H1 (cell line): ENCODE data around the gene MTERF2. TPM values are rescaled to one million over a fixed set of nuclear protein-coding genes. Genes with fewer than 3 reads are reported as not detected.
"Not testable (repeated sequence)": the region's sequence is repeated elsewhere in the genome, so short reads cannot be mapped to it uniquely, and the experiment has no call there.

Experiments used
- CTCF ChIA-PET: fragments of 300-600 bp; sonication (Branson Sonifier 250); formaldehyde crosslinking; loops from one replicate; lab custom pipeline; 2021; ENCODE audit not compliant: partially characterized antibody; lab: Charles Lee
- POLR2A ChIA-PET: fragments of 300-600 bp; sonication (Branson Sonifier 250); formaldehyde crosslinking; loops from one replicate; lab custom pipeline; 2021; ENCODE audit warnings: inconsistent platforms; ENCODE audit not compliant: partially characterized antibody; lab: Charles Lee
- DNase-seq, 2 experiments: peaks; one replicate each; pipeline versions ENCODE4 v3.0.0 to v3.0.0-alpha.2; 2010 to 2022; ENCODE audit warnings: low spot score in 2 of 2, low read depth in 1 of 2, mixed read lengths in 1 of 2
- FAIRE-seq: peaks from 2 replicates; lab custom pipeline; 2011; peaks lifted over from hg19 to GRCh38; lab: Jason Lieb, UNC
- H2AFZ ChIP-seq: 2 replicates; pipeline ENCODE4 v1.8.1; 2012; ENCODE audit warnings: low read length, inconsistent platforms
- H2AK5ac ChIP-seq: 2 replicates; pipeline ENCODE4 v1.6.1; 2013; ENCODE audit warnings: low read depth, low read length
- H2BK120ac ChIP-seq: replicated peaks from 2 replicates; pipeline ENCODE3; 2013; ENCODE audit warnings: low read depth, low read length, inconsistent platforms
- H2BK12ac ChIP-seq: 2 replicates; pipeline ENCODE4 v1.6.1; 2013; ENCODE audit warnings: low read depth, low read length
- H2BK15ac ChIP-seq: 2 replicates; pipeline ENCODE4 v1.6.1; 2013; ENCODE audit warnings: low read length
- H2BK20ac ChIP-seq: 2 replicates; pipeline ENCODE4 v1.6.1; 2013; ENCODE audit warnings: low read length
- H2BK5ac ChIP-seq: 2 replicates; pipeline ENCODE4 v1.6.1; 2013; ENCODE audit warnings: low read depth, low read length
- H3K14ac ChIP-seq: 2 replicates; pipeline ENCODE4 v1.6.1; 2013; ENCODE audit warnings: inconsistent platforms; ENCODE audit not compliant: insufficient read length
- H3K18ac ChIP-seq: 2 replicates; pipeline ENCODE4 v1.6.1; 2013; ENCODE audit warnings: low read length; ENCODE audit errors: extremely low read depth
- H3K23ac ChIP-seq: 2 replicates; pipeline ENCODE4 v1.6.1; 2013; ENCODE audit warnings: inconsistent platforms; ENCODE audit not compliant: insufficient read length
- H3K23me2 ChIP-seq: 2 replicates; pipeline ENCODE4 v1.6.1; 2013; ENCODE audit warnings: low read depth, low read length
- H3K27ac ChIP-seq: 2 replicates; pipeline ENCODE4 v1.6.1; 2011; ENCODE audit warnings: low read depth, low read length, inconsistent platforms
- H3K27me3 ChIP-seq, 4 experiments: replicated peaks in 1 of 4; 1 replicate in 1 of 4; 2 replicates in 3 of 4; pipeline versions ENCODE4 v1.6.1 to v1.8.1; 2011 to 2013; ENCODE audit warnings: low read length in 3 of 4, mild to moderate bottlenecking in 3 of 4, inconsistent platforms in 2 of 4, mixed read lengths in 2 of 4, moderate library complexity in 1 of 4; ENCODE audit not compliant: control insufficient read depth in 3 of 4, insufficient read depth in 3 of 4; ENCODE audit errors: extremely low read depth in 1 of 4
- H3K36me3 ChIP-seq, 4 experiments: 2 replicates each; pipeline versions ENCODE4 v1.6.1 to v1.8.1; 2011 to 2013; ENCODE audit warnings: mild to moderate bottlenecking in 4 of 4, low read length in 3 of 4, moderate library complexity in 2 of 4, control low read depth in 1 of 4, inconsistent platforms in 1 of 4; ENCODE audit not compliant: insufficient read depth in 4 of 4, control insufficient read depth in 2 of 4
- H3K4ac ChIP-seq: replicated peaks from 2 replicates; pipeline ENCODE3; 2013; ENCODE audit warnings: low read length, low read depth, mixed read lengths, inconsistent platforms; ENCODE audit not compliant: insufficient read length
- H3K4me1 ChIP-seq, 4 experiments: replicated peaks in 1 of 4; 1 replicate in 1 of 4; 2 replicates in 3 of 4; pipeline versions ENCODE4 v1.6.1 to v1.8.1; 2011 to 2013; ENCODE audit warnings: low read length in 3 of 4, inconsistent platforms in 2 of 4, mixed read lengths in 1 of 4; ENCODE audit not compliant: insufficient read depth in 4 of 4, control insufficient read depth in 3 of 4
- H3K4me2 ChIP-seq, 2 experiments: 2 replicates each; pipeline versions ENCODE4 v1.6.1 to v1.8.1; 2011 to 2013; ENCODE audit warnings: low read depth in 2 of 2, low read length in 2 of 2, control low read depth in 1 of 2, inconsistent platforms in 1 of 2, mild to moderate bottlenecking in 1 of 2; ENCODE audit not compliant: insufficient read depth in 1 of 2
- H3K4me3 ChIP-seq, 4 experiments: fragments of 200-600, 300-600 bp in 1 of 4; sonication (generic), shearing (Covaris generic), sonication (Bioruptor Twin) in 1 of 4; 2 replicates each; pipeline versions ENCODE4 v1.5.1 to v1.8.1; 2011 to 2016; ENCODE audit warnings: low read length in 4 of 4, low read depth in 3 of 4, control low read depth in 2 of 4, inconsistent platforms in 2 of 4, mild to moderate bottlenecking in 2 of 4, mixed read lengths in 1 of 4, moderate library complexity in 1 of 4; ENCODE audit not compliant: insufficient read depth in 2 of 4; ENCODE audit errors: extremely low read depth in 1 of 4
- H3K56ac ChIP-seq: replicated peaks from 2 replicates; pipeline ENCODE3; 2013; ENCODE audit warnings: low read depth, mild to moderate bottlenecking, mixed read lengths, low read length, inconsistent platforms; ENCODE audit not compliant: insufficient read length
- H3K79me1 ChIP-seq: 2 replicates; pipeline ENCODE4 v1.6.1; 2013; ENCODE audit warnings: low read depth, low read length, control low read depth
- H3K79me2 ChIP-seq, 2 experiments: 2 replicates each; pipeline versions ENCODE4 v1.6.1 to v1.8.1; 2012 to 2013; ENCODE audit warnings: low read length in 2 of 2, mild to moderate bottlenecking in 2 of 2, inconsistent platforms in 1 of 2; ENCODE audit not compliant: insufficient read depth in 2 of 2, control insufficient read depth in 1 of 2
- H3K9ac ChIP-seq, 4 experiments: replicated peaks in 1 of 4; 1 replicate in 1 of 4; 2 replicates in 3 of 4; pipeline versions ENCODE4 v1.6.1 to v1.8.1; 2011 to 2013; ENCODE audit warnings: low read depth in 3 of 4, low read length in 3 of 4, control low read depth in 2 of 4, mild to moderate bottlenecking in 2 of 4, moderate library complexity in 2 of 4, inconsistent platforms in 1 of 4; ENCODE audit errors: extremely low read depth in 1 of 4
- H3K9me3 ChIP-seq, 2 experiments: 2 replicates each; pipeline versions ENCODE4 v1.6.1 to v1.8.1; 2012 to 2013; ENCODE audit warnings: mild to moderate bottlenecking in 2 of 2, moderate library complexity in 2 of 2, control low read depth in 1 of 2, inconsistent platforms in 1 of 2, low read depth in 1 of 2, low read length in 1 of 2, mixed read lengths in 1 of 2; ENCODE audit not compliant: insufficient read depth in 2 of 2
- H4K20me1 ChIP-seq, 2 experiments: replicated peaks in 1 of 2; 2 replicates each; pipeline versions ENCODE3 to v1.8.1; 2011 to 2013; ENCODE audit warnings: inconsistent platforms in 2 of 2, low read length in 2 of 2, mild to moderate bottlenecking in 1 of 2; ENCODE audit not compliant: insufficient read depth in 2 of 2, control insufficient read depth in 1 of 2
- H4K5ac ChIP-seq: 2 replicates; pipeline ENCODE4 v1.6.1; 2013; ENCODE audit warnings: low read length, low read depth, mixed read lengths, inconsistent platforms; ENCODE audit not compliant: insufficient read length
- H4K8ac ChIP-seq: 2 replicates; pipeline ENCODE4 v1.8.0; 2013; ENCODE audit warnings: mild to moderate bottlenecking, moderate library complexity, low read length, inconsistent platforms; ENCODE audit not compliant: insufficient read depth; ENCODE audit errors: extremely low read depth
- H4K91ac ChIP-seq: replicated peaks from 2 replicates; pipeline ENCODE3; 2013; ENCODE audit warnings: low read length, mixed read lengths, inconsistent platforms; ENCODE audit not compliant: insufficient read length
- polyA plus RNA-seq, 7 experiments: library from polyadenylated mRNA; depleted of rRNA in 3 of 7; stranded (reverse) in 5 of 7; unstranded in 2 of 7; fragments of >200 nt in 5 of 7; fragments of 200-250 nt in 2 of 7; gene quantifications; 1 replicate in 5 of 7; 2 replicates in 1 of 7; 4 replicates in 1 of 7; pipeline versions ENCODE4 v1.2.1 to v1.2.3, GENCODE V29; 2011 to 2013; ENCODE audit warnings: missing spikeins in 2 of 7, mixed read lengths in 2 of 7
- total RNA-seq: library from RNA; stranded (reverse); fragmentation: NEBNext Ultra II Directional; extraction: Animal tissue kit (Norgen Biotek cat#: 25700); gene quantifications from 2 replicates; pipeline ENCODE4 v1.2.1, GENCODE V29; 2021

The MTERF2 gene
- total and polyA plus RNA-seq, 2 of the 8 experiments (the other 6 are each of a cell fraction or from before 2014, with no cell fraction given): 2.8 to 7.1 TPM

GRCh38 chr12:107026356-107026755, 39.4 kb upstream of the MTERF2 start:
- H2BK12ac ChIP-seq, H3K56ac ChIP-seq, DNase-seq, H2BK120ac ChIP-seq, H3K79me1 ChIP-seq, H3K23ac ChIP-seq, H4K5ac ChIP-seq, H3K23me2 ChIP-seq, H3K9me3 ChIP-seq, H3K4me1 ChIP-seq, H2BK15ac ChIP-seq, H3K14ac ChIP-seq, H2BK20ac ChIP-seq, H4K8ac ChIP-seq, H3K4me3 ChIP-seq, H3K27ac ChIP-seq, H2BK5ac ChIP-seq, H3K18ac ChIP-seq, H3K36me3 ChIP-seq, FAIRE-seq, H3K9ac ChIP-seq, H2AK5ac ChIP-seq, H3K79me2 ChIP-seq, POLR2A ChIA-PET, CTCF ChIA-PET, H2AFZ ChIP-seq, H3K4me2 ChIP-seq, H4K20me1 ChIP-seq, H3K4ac ChIP-seq, H4K91ac ChIP-seq, H3K27me3 ChIP-seq: not testable (repeated sequence)
